HCT116 (cell line): ENCODE data around the gene BCL11B.

Experiments
- CTCF ChIP-seq, 3 experiments: fragments of 200-600 bp in 1 of 3; sonication (generic) in 1 of 3; IDR thresholded peaks in 2 of 3; conservative IDR thresholded peaks in 1 of 3; 2 replicates each; pipeline ENCODE4 v1.5.1; 2012 to 2017; ENCODE audit warnings: low read depth in 2 of 3, low read length in 2 of 3, antibody characterized with exemption in 1 of 3, borderline replicate concordance in 1 of 3, control low read depth in 1 of 3, mild to moderate bottlenecking in 1 of 3, mixed read lengths in 1 of 3, mixed run types in 1 of 3, moderate library complexity in 1 of 3; ENCODE audit not compliant: insufficient read depth in 1 of 3
- POLR2A ChIP-seq: IDR thresholded peaks from 2 replicates; pipeline ENCODE4 v1.7.0; 2011; ENCODE audit warnings: borderline replicate concordance; ENCODE audit not compliant: insufficient read depth, insufficient read length; ENCODE audit errors: extremely low read depth
- POLR2AphosphoS5 ChIP-seq: IDR thresholded peaks from 2 replicates; pipeline ENCODE4 v1.6.1; 2011; ENCODE audit warnings: mild to moderate bottlenecking, low read depth, low read length, moderate library complexity
- SRF ChIP-seq: IDR thresholded peaks from 2 replicates; pipeline ENCODE4 v1.6.1; 2012; ENCODE audit warnings: low read depth
- YY1 ChIP-seq: IDR thresholded peaks from 2 replicates; pipeline ENCODE4 v1.6.1; 2011; ENCODE audit warnings: low read length, low read depth, moderate library complexity, mild to moderate bottlenecking; ENCODE audit not compliant: insufficient replicate concordance; ENCODE audit errors: extremely low read depth

- no peak for TF ChIP-seq POLR2A
- no peak for TF ChIP-seq POLR2AphosphoS5
- no peak for TF ChIP-seq SRF
- TF ChIP-seq CTCF (IDR thresholded peaks at IDR 0.05 in 2 of 3, conservative IDR thresholded peaks at IDR 0.05 in 1 of 3; ENCODE audit: borderline replicate concordance in 1 of 3, insufficient read depth in 1 of 3, low read depth in 2 of 3, low read length in 2 of 3): no peak
- no peak for TF ChIP-seq YY1
These were observed 11.1 kb downstream of the BCL11B start for GRCh38 chr14:99260587-99261551.
